GM19035 (cell line): ENCODE data around the gene HNRNPR.
A peak's percentile ranks its signal among the peaks of the same experiment; 100 is the strongest.

Source experiments
- ATAC-seq: cut with Tn5 transposase; IDR thresholded peaks from one replicate; pipeline ENCODE4 v1.9.1; 2021; ENCODE audit not compliant: unreplicated experiment

The HNRNPR gene

GRCh38 chr1:23369335-23370013, 25.4 kb upstream of the HNRNPR start, which contains the start of gene ZNF436:
ZNF436 (minus strand) TSS chr1:23369836; CDS start chr1:23368005, 1,831 bp downstream.
- ATAC-seq = no peak

GRCh38 chr1:23368562-23369334, 24.7 kb upstream of the HNRNPR start:
- peak; percentile 64 for ATAC-seq

- ATAC-seq = peak; percentile 87
Observed at GRCh38 chr1:23367791-23368561, 23.9 kb upstream of the HNRNPR start.

GRCh38 chr1:23367451-23367790, 23.3 kb upstream of the HNRNPR start:
- no peak for ATAC-seq

GRCh38 chr1:23366598-23366997, 22.5 kb upstream of the HNRNPR start:
- ATAC-seq = no peak

- ATAC-seq = no peak
Observed at GRCh38 chr1:23366146-23366545, 22.1 kb upstream of the HNRNPR start.

- ATAC-seq = no peak
Observed at GRCh38 chr1:23362218-23362713, 18.2 kb upstream of the HNRNPR start.

GRCh38 chr1:23358310-23358875, 14.3 kb upstream of the HNRNPR start:
- no peak for ATAC-seq

- no peak for ATAC-seq
Observed at GRCh38 chr1:23357138-23357908, 13.2 kb upstream of the HNRNPR start.

- ATAC-seq = no peak
Observed at GRCh38 chr1:23356471-23357137, 12.5 kb upstream of the HNRNPR start.

GRCh38 chr1:23354245-23354644, 10.2 kb upstream of the HNRNPR start:
- ATAC-seq = no peak

- ATAC-seq = no peak
Observed at GRCh38 chr1:23352096-23352695, 8.1 kb upstream of the HNRNPR start.

- no peak for ATAC-seq
Observed at GRCh38 chr1:23345920-23346319, 1.8 kb upstream of the HNRNPR start.

- no peak for ATAC-seq
Observed at GRCh38 chr1:23344987-23345472, 946 bp upstream of the HNRNPR start.

- peak; percentile 7 for ATAC-seq
Observed at GRCh38 chr1:23343221-23344110, 618 bp downstream of the HNRNPR start.

- ATAC-seq = no peak
Observed at GRCh38 chr1:23341931-23342692, 2.0 kb downstream of the HNRNPR start.

GRCh38 chr1:23339632-23340031, 4.5 kb downstream of the HNRNPR start:
- no peak for ATAC-seq

GRCh38 chr1:23337869-23338268, 6.2 kb downstream of the HNRNPR start:
- ATAC-seq = no peak
